Skeletal muscle cell (primary cell): Measurements from ENCODE around the gene CIZ1.
"Not testable (repeated sequence)": the region's sequence is repeated elsewhere in the genome, so short reads cannot be mapped to it uniquely, and the experiment has no call there.

Source experiments
- DNase-seq: peaks from one replicate; pipeline ENCODE4 v3.0.0-alpha.2; 2010; ENCODE audit warnings: low read depth
- H3K4me3 ChIP-seq: 2 replicates; pipeline ENCODE4 v1.5.1; 2011; ENCODE audit warnings: low read depth, mild to moderate bottlenecking, control low read depth, low read length, moderate library complexity

Gene CIZ1

DNA sequence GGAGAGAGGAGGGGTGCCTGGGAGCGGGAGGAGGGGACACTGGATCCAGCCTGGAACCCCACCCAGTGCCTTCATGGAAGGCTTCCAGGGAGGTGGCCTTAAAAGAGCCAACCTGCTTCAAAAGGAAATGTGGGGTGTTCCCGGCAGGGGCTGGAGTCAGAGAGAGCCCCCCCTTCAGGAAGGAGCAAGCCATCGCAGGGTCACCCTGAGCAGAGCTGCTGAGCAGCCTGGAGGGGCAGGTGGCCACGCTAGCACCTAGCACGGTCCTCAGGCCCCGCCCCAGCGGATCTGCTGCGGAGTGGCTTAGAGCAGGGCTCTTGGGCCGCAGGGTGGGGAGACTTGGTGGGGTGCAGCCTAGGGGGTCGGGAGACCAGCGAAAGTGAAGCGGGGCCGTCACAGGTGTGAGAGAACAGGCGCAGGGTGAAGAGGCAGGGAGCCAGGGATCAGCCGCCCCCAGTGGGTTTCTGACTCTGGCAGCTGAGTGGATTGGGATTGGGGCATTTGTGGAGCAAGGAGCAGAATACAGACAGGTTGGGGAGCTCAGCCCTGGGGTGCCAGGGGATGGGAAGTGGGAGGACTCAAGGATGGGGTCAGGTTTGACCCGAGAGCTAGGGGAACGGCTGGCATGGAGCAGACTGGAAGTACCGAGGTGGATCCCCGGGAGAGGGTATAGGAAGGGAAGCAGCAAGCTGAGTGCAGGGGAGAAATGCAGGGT is 40.6 kb downstream of the CIZ1 start:
- no peak for DNase-seq
- no peak overlapping the region for H3K4me3 ChIP-seq

- DNase-seq = no peak
- H3K4me3 ChIP-seq = no peak overlapping the region
Measured at GRCh38 chr9:128149951-128150593, 41.3 kb downstream of the CIZ1 start.

DNA sequence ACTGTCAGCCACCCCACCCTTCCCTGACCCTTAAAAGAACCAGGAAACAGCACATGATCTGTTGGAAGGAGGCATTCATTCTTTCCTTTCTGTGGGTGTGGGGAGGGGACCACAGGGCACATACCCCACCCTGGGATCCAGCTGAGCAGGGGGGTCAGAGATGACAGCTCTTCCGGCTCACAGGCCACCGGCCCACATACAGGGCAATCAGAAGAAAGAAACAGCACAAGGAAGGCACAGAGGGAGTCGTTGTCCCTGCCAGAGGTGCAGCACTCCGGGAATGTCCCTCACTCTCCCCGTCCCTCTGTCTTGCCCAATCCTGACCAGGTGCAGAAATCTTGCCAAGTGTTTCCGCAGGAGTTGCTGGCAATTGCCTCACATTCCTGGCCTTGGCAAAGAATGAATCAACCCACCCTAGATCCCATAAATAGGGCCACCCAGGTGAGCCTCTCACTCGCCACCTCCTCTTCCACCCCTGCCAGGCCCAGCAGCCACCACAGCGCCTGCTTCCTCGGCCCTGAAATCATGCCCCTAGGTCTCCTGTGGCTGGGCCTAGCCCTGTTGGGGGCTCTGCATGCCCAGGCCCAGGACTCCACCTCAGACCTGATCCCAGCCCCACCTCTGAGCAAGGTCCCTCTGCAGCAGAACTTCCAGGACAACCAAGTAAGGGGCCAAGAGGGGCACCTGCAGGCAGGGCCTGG is 42.2 kb downstream of the CIZ1 start, which contains the start of gene LCN2:
Gene LCN2 (plus strand): TSS at position 453 of the 701 bp plus-strand sequence. CDS start 73 bp downstream, at position 526.
- no peak within 1 kb of the TSS for H3K4me3 ChIP-seq
- DNase-seq = no peak

DNA sequence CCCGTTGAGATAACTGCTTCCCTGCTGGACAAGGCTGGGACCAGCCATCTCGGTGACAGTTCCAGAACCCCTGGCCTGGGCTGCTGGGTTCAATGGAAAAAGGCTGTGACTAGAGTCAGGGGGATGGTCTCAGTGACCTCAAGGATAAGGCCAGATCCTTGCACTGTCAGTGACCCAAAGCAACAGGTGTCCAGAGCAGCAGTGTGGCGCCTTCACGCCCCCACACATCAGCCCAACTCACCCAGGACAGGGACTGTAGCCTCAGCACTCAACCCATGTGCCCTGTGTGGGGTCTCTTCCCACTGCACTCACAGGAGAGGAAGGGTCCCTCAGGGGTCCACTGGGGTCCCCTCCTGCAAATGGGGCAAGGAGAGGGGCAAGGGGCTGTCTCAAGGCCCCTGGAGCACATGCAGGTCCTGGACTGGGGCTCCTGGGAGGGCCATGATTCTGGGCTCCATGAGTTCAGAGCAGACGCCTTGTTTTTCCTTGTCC is 42.8 kb downstream of the CIZ1 start:
- no peak overlapping the region for H3K4me3 ChIP-seq

DNA sequence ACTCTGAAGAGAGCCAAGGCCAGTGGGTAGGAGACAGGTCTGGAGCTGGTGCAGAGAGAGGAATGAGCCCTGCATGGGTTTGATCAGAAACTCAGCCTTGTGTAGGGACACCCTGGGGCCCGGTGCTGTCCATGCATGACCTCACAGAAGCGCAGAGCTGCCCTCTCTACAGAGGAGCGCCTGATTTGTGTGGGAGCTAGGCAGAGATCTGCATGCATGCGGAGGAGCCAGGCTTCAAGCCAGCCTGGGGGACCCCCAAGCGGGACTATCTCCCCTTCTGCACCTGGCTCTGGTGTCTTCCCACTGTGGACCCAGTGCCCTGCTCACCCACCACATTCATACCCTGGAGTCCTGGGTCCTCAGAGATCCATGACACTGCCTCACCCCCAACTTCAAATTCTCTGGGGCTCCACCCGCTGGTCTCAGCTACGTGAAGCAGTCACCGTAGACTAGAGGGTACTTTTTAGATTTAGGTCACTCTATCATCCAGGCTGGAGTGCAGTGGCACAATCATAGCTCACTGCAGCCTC is 44.7 kb downstream of the CIZ1 start:
- DNase-seq = no peak
- no peak overlapping the region for H3K4me3 ChIP-seq

More for the DNA sequence above, 42.8 kb downstream of the CIZ1 start:
- DNase-seq = no peak

DNA sequence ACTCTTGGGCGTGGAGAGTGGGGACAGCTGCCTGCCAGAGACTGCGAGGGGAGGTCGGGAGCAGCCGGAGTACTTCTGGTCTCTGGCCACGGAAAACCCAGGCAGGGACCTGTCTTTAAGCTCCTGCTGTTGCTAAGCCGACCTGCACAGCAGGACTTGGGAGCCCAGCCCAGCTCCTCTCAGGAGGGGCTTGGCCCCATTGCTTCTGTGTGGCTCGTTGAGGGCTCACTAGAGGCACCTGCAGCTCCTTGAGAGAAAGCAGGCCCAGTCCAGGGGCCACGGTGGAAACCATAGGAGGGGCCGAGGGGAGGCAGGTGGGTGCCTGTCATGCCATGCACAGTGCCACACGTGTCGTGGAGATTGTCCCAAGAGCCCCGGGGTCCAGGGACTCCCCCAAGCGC is 45.4 kb downstream of the CIZ1 start:
- H3K4me3 ChIP-seq = no peak overlapping the region
- no peak for DNase-seq

DNA sequence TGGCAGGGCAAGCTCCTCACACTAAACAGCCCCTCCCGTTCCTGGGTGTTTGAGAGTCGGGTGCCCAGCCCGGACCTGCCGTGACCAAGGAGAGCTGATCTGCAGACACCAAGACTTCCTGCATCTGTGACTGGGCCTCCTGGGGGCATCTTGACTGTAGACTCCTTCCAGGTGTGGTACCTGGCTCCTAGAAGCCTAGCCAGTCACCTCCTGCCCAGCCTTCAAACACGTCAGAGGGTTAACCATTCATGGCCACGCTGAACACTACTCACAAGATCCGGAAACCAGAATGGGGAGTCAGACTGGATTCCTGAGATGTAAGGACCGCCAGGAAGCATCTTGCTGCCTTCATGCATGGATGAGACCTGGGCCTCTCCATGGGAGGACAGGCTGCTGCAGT is 45.8 kb downstream of the CIZ1 start:
- no peak overlapping the region for H3K4me3 ChIP-seq
- no peak for DNase-seq

DNA sequence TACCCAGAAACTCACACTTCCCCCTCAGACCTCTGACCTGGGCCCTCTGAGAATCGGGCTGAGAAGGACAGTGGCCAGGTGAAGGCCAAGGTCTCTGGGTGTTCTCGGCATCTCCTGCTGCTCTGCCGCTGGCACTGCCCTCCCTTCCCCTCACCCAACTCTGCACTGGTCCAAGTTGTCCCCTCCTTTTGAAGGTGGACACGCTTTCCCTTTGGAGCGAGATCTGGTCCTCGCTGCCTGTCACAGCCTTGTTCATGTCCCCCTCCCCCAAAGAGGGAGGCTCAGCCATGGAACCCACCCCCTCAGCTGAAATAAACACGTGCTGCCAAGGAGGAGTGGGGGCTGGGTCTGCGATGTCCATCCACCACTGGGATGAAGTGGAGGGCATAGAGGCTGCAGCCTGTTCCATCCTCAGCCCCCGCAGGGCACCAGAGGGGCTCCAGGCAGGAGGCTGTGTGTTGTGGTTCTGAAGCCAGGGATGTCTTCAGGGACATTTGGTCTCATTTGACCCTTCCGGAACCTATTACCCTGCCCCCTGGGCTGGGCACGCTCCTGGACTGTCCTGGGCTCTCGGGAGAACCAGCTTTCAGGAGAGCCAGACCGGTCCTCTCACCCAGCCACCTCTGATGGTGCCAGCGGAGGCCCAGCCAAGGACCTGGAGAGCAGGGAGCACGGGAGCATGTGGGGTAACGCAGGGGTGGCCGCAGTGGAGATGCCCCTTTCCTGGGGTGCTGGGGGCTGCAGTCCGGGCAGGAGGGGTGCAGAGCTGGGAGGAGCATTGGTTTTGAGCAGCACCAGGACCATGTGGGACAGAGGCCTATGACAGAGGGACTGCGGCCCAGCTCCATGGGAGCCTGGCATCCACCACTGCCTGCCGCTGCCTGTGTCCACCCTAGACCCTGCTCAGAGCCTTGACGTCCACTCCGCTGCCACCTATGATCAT is 46.9 kb downstream of the CIZ1 start:
- no peak overlapping the region for H3K4me3 ChIP-seq
- DNase-seq = no peak

DNA sequence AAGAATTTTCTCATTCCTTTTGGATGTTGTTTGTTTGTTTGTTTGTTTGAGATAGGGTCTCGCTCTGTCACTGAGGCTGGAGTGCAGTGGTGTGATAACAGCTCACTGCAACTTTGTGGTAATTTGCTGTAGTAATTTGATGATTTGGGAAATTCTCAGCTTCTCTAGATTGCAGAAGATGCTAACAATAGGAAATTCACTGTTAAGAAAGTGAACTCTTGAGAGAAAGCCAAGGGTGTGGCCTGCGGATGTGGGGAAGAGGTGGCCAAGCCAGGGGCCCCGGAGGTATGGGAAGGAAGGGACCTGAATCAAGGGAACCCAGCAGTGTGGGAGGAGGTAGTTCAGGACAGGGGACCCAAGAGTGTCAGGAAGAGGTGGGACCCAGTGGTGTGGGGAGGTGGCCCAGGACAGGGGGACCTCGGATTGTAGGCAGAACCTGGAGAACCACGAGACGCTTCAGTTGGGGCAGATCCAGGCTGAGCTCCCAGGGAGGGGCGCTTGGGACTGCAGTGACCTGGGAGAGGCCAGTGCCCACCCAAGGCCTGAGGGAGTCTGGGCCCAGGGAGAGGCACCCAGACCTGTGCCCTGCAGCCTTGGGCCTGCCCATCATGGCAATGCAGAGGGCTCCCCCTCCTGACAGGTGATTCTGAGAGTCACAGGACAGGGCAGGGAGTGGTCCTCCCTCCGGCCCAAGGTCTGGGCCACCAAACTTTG is 47.7 kb downstream of the CIZ1 start:
- no peak overlapping the region for H3K4me3 ChIP-seq
- no peak for DNase-seq

- no peak overlapping the region for H3K4me3 ChIP-seq
- DNase-seq = no peak
Measured at GRCh38 chr9:128142596-128142995, 48.8 kb downstream of the CIZ1 start.

DNA sequence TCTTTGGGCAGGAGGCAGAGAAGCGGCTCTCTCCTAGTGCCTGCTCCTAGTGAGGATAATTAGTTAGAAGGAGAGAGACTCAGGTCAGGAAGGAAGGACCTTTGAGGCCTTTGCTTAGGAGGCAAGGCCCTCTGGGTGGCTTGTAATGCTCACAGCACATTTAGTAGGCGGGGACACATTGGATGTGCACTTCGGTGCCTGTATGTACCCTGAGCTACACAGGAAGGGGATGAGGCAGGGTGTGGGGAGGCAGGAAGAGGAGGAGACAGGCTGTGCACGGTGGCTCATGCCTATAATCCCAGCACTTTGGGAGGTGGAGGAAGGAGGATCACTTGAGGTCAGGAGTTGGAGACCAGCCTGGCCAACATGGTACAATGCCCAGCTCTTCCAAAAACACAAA is 49.3 kb downstream of the CIZ1 start:
- no peak overlapping the region for H3K4me3 ChIP-seq
- DNase-seq = no peak

- no peak for DNase-seq
- H3K4me3 ChIP-seq = no peak overlapping the region
Measured at GRCh38 chr9:128141604-128142003, 49.8 kb downstream of the CIZ1 start.

DNA sequence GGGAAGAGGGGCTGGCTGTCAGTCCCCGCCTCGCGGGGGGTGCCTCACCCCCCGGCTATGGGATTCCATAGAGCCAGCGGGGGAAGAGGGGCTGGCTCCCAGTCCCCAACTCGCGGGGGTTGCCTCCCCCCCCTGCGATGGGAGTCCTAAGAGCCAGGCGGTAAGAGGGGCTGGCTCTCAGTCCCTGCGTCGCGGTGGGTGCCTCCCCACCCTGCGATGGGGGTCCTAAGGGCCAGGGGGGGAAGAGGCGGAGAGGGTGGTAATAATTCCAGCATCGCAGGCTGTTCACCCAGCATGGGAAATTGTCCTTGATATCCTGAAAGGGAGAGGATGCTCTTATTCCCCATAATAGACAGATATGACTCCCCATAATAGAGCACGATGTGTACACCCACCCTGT is 51.8 kb downstream of the CIZ1 start:
- H3K4me3 ChIP-seq = no peak overlapping the region
- no peak for DNase-seq

- no peak overlapping the region for H3K4me3 ChIP-seq
- DNase-seq = no peak
Measured at GRCh38 chr9:128138001-128138400, 53.4 kb downstream of the CIZ1 start.

DNA sequence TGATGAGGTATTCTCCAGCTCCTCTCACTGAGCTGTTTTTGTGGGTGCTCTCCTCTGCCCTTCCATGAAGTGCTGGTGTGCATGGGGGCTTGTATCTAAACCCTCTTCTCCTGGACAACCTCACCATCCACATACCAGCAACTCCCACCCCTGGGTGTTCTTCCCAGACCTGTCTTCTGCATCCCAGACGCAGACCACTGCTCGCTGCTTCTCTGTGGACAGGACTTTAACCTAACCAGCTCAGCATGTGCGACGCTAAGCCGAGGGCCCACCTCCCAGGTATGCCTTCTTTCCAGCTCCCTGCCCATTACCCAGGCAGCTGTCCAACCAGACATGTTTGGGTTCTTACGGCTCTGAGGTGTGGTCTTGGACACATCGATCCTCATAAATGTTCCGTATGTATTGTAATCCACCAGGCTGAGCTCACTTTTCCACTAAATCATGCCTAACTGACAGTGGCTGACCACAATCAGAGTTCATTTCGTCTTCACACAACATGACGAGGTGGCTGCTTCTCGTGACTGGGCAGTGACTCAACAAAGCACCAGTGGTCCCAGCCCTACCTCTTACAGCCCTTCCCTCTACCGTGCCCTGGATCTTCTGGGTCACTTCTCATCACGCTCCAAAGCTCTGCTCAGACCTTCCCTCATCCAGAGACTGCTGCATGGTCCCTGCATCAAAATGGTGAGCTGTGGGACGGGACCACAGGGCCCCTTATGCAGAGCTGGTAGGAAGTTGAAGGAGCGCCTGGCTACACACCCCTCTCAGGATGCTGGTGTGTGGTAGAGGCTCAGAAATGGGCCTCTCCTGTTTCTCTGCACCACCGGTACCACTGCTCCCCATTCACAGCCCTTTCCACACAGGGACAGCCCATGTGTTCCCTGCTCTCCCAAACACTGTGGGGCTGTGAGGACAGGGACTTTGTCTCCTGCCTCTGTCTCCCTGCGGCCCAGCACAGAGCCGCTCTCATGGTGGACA is 54.3 kb downstream of the CIZ1 start:
- peak; percentile 18 for DNase-seq
- no peak overlapping the region for H3K4me3 ChIP-seq

DNA sequence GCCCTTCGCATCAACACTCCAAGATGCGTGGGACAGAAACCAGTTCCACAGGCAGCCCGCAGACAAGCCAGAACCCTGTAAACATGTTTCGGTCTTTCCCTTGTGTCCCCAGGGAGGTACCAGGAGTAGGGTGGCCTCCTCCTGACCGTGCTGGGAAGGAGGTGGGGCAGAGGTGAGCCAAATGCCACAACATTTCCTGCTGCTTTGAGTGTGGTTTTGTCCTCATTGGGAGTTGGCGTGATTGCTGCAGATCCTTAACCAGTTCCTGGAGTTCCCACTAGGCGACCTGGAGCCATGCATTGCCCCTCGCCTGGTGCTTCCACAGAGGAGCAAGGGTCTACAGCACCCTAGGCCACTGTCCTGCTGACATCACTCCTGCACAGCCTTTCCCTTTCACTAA is 55.8 kb downstream of the CIZ1 start:
- H3K4me3 ChIP-seq, DNase-seq: not testable (repeated sequence)

DNA sequence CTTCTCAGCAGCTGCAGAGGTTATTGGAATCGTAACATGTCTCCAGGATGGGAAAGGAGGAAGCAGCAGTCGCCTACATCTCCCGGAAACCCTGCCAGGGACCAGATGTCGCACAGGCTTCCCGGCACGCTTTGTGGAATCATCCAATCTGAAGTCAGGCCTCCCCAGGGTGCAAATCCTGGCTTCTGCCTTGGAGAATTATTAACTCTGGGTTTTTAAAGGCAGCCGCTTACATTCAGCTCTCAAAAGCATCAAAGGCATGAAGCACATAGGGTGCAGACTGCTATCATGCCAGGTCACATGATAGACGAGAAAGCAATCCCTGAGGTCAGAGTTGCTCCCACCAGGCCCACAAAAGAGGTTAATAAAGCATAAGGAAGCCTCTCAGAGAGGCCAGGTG is 59.2 kb downstream of the CIZ1 start:
- not testable (repeated sequence) for DNase-seq

More for the DNA sequence above, 59.2 kb downstream of the CIZ1 start:
- not testable (repeated sequence) for H3K4me3 ChIP-seq
